NCI-H146 treated with DMSO at 0.1 percent for 48 hours (cell line): ENCODE results near the gene TRO.

Experiments used
- DNase-seq: peaks from one replicate; lab custom pipeline; 2025; ENCODE audit not compliant: unreplicated experiment; lab: John Stamatoyannopoulos, UW

TRO gene, protein sequence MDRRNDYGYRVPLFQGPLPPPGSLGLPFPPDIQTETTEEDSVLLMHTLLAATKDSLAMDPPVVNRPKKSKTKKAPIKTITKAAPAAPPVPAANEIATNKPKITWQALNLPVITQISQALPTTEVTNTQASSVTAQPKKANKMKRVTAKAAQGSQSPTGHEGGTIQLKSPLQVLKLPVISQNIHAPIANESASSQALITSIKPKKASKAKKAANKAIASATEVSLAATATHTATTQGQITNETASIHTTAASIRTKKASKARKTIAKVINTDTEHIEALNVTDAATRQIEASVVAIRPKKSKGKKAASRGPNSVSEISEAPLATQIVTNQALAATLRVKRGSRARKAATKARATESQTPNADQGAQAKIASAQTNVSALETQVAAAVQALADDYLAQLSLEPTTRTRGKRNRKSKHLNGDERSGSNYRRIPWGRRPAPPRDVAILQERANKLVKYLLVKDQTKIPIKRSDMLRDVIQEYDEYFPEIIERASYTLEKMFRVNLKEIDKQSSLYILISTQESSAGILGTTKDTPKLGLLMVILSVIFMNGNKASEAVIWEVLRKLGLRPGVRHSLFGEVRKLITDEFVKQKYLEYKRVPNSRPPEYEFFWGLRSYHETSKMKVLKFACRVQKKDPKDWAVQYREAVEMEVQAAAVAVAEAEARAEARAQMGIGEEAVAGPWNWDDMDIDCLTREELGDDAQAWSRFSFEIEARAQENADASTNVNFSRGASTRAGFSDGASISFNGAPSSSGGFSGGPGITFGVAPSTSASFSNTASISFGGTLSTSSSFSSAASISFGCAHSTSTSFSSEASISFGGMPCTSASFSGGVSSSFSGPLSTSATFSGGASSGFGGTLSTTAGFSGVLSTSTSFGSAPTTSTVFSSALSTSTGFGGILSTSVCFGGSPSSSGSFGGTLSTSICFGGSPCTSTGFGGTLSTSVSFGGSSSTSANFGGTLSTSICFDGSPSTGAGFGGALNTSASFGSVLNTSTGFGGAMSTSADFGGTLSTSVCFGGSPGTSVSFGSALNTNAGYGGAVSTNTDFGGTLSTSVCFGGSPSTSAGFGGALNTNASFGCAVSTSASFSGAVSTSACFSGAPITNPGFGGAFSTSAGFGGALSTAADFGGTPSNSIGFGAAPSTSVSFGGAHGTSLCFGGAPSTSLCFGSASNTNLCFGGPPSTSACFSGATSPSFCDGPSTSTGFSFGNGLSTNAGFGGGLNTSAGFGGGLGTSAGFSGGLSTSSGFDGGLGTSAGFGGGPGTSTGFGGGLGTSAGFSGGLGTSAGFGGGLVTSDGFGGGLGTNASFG (N-terminal part only)

DNA sequence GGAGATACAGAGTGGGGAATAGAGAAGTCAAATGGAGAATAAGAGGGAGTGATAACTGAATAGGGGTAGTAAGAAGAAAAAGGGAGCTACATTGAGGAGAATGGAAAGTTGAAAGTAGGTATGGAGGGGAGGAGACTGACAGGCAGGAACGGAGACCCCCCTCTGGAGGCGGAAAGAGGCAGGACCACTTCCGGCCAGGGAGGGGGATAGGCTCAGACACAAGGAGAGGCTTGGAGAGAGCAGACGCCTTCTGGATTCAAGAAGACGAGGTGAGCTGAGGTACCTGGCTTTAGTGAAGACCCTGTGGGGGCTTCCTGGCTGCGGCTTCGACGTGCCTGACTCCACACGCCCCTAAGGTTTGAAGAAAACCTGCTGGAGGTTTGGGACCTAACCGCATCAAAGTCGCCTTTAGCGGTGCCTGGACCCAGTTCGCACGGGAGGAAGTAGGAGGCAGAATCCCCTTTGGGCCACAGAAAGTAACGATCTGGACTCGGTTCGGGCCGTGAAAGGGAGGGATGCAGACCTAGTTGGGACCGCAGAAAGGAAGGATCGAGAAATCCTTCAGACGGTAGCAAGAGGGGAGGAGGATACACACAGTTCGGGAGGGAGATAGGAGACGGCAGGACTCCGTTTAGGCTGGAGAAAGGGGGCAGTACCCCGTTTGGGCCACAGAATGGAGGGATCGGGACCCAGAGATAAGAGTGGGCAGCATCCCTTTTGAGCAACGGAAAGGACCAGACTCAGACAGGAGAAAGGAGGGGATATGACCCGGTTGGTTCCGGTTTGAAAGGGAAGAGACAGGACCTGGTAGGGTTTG, at the start of gene TRO:
Gene TRO, plus strand, starts transcription at position 215 of the 817 bp plus-strand sequence. CDS start 1,423 bp downstream, outside the sequence.
- DNase-seq = peak; percentile 37

DNA sequence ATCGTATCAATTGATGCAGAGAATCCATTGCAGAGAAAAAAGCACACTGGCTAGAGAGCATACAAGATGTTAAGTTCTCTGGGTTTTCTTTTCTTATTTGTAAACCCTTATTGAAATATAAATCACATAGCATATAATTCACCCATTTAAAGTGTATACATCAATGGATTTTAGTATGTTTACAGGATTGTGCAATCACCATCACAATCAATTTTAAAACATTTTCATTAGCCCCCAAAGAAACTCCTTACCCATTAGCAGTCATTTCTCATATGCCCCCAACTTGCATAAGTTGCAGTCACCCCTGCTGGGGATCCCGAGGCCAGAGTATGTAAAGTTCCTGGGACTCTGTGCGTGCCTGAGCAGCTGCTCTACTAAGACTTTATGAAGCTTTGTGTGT, 34.9 kb upstream of the TRO start:
- no peak for DNase-seq

DNA sequence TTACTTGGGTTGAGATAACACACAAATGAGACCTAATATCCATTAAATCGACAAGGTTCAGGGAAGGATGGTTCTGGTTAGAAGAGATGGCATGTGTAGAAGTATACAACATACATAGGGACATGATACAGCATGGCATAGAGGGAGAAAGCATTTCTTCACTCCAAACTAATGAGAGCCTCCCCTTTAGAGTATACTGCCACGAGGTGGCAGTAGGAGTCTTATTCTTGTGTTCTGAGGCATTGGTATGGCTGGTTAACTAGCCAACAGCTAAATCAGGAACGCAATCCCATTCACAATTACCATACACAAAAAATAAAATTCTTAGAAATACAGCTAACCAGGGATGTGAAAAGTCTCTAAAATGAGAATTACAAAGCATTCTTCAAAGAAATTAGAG, 29.1 kb upstream of the TRO start:
- peak; percentile 3 for DNase-seq

DNA sequence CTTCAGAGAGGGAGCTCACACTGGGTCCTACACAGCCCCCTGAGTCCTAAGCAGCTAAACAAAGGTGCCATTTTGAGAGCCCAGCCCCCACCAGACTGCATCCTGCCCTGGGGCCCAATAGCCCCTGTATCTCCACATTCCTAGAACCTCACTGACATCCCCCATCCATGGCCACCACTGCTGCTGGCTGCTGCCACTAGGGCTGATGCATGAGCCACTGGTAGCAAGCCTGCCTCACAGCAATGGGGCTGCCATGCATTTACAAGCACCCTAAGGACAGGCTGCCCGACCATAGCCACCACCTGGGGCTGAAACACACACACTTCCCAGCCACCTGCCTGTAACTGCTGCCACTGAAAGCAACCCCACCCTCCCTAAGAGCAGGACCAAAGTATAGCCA, 26.5 kb upstream of the TRO start:
- DNase-seq = no peak

DNA sequence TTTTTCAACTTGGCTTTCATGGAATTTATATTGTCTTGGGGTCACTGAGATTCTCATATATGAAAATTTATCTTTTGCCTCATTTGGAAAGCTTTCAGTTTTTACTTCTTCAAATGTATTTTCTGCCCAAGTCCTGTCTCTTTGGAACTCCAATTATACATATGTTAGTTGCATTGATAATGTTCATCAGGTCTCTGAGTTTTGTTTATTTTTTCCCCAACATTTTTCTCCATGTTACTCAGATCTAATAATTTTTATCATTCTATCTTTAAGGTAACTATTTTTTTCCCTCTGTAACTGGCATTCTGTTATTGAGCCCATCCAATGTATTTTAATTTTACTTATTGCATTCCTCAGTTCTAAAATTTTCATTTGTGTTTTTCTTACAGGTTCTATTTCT, 10.7 kb upstream of the TRO start:
- DNase-seq = no peak

DNA sequence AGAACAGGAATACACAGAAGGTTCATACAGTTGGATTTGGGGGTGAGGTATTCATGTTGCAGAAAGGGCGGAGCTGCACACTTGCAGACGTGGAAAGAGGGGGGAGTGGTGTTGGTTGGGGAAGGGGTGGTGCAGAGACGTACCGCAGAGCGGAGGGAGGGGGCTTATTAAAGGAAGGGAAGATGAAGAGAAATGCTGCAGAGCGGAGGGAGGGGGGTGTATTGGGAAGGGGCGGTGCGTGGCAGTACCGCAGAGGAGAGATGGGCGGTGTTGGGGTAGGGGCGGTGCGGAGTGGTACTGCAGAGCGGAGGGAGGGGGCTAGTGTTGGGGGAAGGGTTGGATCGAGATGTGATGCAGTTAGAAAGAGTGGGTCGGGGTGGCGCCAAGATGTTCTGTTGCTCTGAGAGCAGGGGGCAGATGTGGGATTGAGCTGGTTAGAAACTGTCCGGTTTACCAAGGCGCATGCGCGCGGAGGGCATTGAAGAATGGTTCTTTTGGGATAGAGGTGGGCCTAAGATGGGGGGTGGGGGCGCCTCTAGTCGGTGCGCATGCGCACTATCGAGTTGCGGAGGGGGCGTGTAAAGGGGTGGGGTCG, 900 bp downstream of the TRO start:
- DNase-seq = peak; percentile 68

DNA sequence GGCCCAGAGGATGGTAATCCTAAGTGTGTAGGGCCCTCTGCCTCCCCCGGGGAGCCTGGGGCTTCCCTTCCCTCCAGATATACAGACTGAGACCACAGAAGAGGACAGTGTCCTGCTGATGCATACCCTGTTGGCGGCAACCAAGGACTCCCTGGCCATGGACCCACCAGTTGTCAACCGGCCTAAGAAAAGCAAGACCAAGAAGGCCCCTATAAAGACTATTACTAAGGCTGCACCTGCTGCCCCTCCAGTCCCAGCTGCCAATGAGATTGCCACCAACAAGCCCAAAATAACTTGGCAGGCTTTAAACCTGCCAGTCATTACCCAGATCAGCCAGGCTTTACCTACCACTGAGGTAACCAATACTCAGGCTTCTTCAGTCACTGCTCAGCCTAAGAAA, 1.9 kb downstream of the TRO start:
- no peak for DNase-seq

DNA sequence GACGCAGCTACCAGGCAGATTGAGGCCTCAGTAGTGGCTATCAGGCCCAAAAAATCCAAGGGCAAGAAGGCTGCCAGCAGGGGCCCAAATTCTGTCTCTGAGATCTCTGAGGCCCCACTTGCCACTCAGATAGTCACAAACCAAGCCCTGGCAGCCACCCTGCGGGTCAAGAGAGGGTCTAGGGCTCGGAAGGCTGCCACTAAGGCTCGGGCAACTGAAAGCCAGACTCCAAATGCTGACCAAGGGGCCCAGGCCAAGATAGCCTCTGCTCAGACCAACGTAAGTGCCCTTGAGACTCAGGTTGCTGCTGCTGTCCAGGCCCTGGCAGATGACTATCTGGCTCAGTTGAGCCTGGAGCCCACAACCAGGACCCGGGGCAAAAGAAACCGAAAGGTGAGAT, 2.8 kb downstream of the TRO start:
- no peak for DNase-seq

DNA sequence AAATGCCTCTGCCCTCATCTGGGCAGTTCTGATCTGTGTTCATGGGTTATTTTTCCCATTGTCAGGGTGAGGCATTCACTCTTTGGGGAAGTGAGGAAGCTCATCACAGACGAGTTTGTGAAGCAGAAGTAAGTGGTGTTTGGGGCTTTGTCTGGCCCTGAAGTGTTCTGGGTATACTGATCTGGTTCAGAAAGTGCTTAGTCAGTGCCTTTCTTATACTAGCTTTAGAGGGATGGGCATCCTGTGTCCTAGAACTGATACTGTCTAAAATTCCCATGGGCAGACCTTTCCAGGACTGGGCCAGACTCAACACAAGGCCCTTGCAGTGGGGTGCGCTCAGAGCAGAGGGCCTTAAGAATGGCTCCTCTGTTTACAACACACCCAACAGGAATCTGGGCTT, 6.4 kb downstream of the TRO start:
- DNase-seq = no peak

DNA sequence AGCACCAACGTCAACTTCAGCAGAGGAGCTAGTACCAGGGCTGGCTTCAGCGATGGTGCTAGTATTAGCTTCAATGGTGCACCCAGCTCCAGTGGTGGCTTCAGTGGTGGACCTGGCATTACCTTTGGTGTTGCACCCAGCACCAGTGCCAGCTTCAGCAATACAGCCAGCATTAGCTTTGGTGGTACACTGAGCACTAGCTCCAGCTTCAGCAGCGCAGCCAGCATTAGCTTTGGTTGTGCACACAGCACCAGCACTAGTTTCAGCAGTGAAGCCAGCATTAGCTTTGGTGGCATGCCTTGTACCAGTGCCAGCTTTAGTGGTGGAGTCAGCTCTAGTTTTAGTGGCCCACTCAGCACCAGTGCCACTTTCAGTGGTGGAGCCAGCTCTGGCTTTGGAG, 8.3 kb downstream of the TRO start:
- no peak for DNase-seq

DNA sequence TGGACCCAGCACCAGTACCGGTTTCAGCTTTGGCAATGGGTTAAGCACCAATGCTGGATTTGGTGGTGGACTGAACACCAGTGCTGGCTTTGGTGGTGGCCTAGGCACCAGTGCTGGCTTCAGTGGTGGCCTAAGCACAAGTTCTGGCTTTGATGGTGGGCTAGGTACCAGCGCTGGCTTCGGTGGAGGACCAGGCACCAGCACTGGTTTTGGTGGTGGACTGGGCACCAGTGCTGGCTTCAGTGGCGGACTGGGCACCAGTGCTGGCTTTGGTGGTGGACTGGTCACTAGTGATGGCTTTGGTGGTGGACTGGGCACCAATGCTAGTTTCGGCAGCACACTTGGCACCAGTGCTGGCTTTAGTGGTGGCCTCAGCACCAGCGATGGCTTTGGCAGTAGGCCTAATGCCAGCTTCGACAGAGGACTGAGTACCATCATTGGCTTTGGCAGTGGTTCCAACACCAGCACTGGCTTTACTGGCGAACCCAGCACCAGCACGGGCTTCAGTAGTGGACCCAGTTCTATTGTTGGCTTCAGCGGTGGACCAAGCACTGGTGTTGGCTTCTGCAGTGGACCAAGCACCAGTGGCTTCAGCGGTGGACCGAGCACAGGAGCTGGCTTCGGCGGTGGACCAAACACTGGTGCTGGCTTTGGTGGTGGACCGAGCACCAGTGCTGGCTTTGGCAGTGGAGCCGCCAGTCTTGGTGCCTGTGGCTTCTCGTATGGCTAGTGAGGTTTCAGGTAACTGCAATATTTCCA, 9.8 kb downstream of the TRO start:
- no peak for DNase-seq

DNA sequence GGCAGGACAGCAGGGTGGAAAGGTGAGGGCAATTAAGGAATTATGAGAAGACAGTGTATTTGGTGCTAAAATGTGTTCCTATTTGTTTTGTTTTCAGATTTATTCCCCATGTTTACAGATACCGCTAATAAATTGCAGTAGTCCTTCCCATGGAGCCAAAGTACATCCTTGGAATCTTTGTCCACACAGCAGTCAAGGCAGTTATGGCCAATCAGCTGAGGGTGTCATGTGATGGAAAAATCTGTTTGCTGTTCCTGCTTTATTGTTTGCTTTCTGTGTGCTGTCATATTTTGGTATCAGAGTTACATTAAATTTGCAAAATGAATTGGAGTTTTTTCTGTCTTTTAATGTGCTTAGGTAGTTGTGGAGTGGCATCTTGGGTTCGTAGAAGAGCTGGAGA, 10.5 kb downstream of the TRO start:
- DNase-seq = no peak

DNA sequence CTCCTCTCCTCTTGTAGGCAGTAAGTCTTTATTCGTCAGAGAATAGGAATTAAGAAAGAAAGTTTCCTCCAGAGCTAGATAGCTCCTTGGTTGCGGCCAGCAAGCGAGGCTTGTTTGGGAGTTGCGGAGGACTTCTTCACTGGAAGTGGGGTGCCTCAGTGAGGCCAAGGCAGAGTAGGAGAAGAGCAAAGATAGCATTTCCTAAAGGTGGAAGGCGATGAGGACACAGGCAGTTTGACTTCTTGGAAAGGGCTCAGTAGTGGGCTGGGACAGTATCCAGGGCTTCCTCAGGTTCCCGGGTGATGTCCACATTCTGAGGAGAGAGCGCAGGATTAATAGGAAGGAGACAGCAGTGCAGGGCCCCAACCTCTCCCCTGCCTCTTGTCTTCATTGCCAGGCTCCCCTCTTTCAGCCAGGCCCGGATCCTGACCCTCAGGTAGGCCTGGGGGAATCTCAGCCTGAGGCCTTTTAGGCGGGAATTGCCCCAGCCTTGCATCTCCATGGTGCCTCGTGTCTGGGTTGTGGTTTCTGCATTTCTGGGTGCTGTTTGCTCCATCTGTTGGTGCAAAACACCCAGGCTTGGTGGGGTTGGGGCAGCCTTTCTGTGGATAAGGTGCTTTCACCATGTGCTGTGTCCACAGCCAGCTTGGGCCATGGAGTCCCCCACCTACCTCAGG, 12.7 kb downstream of the TRO start:
- no peak for DNase-seq

DNA sequence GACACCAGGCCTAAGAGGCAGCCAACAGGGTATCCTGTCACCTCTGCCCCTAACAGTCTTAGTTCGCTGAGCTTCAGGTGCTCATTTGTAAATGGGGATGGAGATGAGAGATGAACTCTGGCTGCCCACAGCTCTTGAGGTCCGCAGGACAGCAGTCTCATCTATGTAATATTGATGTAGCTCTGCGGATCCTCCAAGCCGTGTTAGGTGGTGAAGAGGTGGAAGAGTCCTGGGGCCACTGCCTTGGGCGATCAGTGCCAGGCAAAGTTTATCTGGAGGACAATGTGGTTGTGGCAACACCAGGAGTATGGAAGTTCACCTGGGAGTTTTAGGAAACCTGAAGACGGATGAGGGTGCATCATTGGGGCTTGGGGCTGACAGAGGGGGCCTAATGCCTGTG, 13.4 kb downstream of the TRO start:
- DNase-seq = no peak

DNA sequence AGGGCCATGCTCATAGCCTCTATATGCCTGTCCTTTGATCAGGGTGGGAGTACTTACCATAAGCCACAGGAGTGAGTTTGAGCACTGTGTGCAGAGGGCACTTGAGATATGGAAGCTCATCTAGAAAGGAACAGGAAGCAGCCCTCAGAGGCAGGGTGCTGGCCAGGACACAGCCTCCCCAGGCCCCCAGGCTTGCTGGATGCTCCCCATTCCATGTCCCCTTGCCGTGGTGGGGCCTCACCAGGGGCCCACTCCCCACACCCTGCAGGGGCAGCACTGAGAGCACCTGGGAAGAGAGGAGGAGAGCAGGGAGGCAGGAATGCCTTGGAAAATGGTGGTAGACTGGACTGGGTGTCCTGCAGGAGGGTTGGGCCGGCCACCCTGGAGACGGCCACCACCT, 14.3 kb downstream of the TRO start:
- DNase-seq = no peak

DNA sequence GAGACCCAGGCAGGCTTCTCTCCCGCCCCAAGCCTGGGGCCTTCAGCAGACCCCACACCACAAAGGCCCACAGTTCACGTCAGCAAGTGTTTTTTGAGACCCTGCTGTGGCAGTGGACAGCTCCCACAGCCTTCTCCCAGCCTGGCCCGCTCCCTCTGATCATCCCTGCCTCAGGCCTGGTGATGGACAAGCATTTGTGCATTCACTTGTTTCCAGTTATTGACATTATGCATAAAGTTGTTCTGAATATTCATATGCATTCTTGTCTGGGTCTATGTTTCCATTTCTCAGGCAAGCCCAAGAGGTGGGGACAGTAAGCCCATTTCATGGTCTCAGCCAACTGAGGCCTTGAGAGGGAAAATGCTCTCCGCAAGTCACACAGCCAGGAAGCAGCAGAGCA, 14.7 kb downstream of the TRO start:
- no peak for DNase-seq

DNA sequence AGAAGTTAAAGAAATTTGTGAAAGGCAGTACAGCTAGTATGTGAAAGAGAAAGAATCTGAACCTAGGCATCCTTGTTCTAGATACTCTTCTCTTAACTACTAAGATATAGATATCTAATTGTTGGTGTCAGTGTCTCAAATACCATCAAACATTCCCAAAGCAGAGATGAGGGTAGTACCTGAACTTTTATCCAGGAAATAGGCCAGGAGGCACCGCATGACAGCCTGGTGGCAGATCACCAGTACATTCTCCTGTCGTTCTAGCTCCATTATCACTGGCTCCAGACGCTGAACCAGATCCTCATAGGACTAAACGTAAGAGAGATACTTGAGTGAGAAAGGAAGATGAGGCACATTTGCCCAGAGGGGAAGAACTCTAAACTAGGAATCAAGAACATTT, 16.8 kb downstream of the TRO start:
- no peak for DNase-seq

DNA sequence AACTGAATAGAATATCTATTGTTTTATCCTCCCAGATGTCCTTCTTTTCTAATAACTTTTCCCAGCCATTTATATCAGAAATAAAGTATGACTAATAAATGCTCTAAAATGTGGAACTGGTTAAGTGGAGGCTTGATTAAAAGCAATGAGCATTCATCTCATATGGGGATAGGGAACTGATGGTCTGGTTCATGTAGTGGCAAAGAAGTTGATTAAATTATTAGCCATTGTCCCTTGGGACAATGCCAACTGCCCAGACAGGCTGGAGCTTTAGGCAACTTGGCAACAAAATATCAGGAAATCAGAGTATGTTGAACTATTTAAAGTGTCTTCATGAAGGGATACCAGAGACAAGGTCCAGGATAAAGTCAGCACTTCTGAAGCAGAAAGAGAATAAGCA, 24.2 kb downstream of the TRO start:
- no peak for DNase-seq

DNA sequence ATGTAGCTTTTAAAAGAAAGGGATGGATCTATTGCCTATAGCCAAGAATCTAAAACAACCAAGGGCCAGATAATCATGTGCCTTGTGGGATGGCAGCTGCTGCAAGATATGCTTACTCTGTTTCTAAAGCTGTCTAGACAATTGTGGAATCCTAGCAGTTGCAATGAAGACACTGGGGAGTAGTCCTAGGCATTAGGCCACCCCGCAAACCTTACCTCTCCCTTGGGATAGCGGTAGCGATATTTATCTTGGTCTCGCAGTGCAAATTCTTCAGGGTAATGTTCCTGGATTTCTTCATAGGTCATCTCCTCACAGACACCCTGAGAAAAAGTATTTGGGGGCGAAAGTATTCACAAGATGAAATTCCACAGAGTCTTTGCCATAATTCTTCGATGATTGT, 24.6 kb downstream of the TRO start:
- DNase-seq = no peak
